Esophagus (tissue), 2 donors: ENCODE measurements around the gene SH3TC1. TPM values are rescaled to one million over a fixed set of nuclear protein-coding genes. Genes with fewer than 3 reads are reported as not detected.

Experiments used
- H3K27ac ChIP-seq, 2 donors: one replicate each; pipeline ENCODE4 v1.5.1; 2013; ENCODE audit warnings: low read depth in 2 of 2, mild to moderate bottlenecking in 2 of 2, inconsistent platforms in 1 of 2, low read length in 1 of 2, moderate library complexity in 1 of 2
- H3K27me3 ChIP-seq, 2 donors: one replicate each; pipeline ENCODE4 v1.6.1; 2013; ENCODE audit warnings: low read length in 2 of 2, control low read depth in 1 of 2, mild to moderate bottlenecking in 1 of 2; ENCODE audit not compliant: insufficient read depth in 2 of 2, control insufficient read depth in 1 of 2
- H3K36me3 ChIP-seq, 2 donors: one replicate each; pipeline ENCODE4 v1.6.1; 2013; ENCODE audit warnings: low read length in 1 of 2; ENCODE audit not compliant: control insufficient read depth in 2 of 2, insufficient read depth in 2 of 2
- H3K4me1 ChIP-seq, 2 donors: one replicate each; pipeline ENCODE4 v1.6.1; 2013; ENCODE audit warnings: low read length in 1 of 2; ENCODE audit not compliant: control insufficient read depth in 2 of 2, insufficient read depth in 2 of 2
- H3K4me3 ChIP-seq, 2 donors: one replicate each; pipeline ENCODE4 v1.5.1; 2013; ENCODE audit warnings: low read length in 2 of 2, mild to moderate bottlenecking in 2 of 2, low read depth in 1 of 2, moderate library complexity in 1 of 2
- H3K9me3 ChIP-seq, 2 donors: one replicate each; pipeline ENCODE4 v1.6.1; 2013; ENCODE audit warnings: mild to moderate bottlenecking in 2 of 2, low read depth in 1 of 2, low read length in 1 of 2, moderate library complexity in 1 of 2; ENCODE audit not compliant: control insufficient read depth in 2 of 2, insufficient read depth in 1 of 2
- WGBS, 2 donors: extraction: QIAGEN DNeasy Blood & Tissue Kit; methylation state at CpG; one replicate each; pipeline ENCODE4 v1.1.7; 2013; 5-methylcytosine and 5-hydroxymethylcytosine counted together
- polyA plus RNA-seq, 2 donors: library from polyadenylated mRNA; stranded (reverse); fragments of 200-250 nt; gene quantifications; one replicate each; pipeline ENCODE4 v1.2.3, GENCODE V29; 2013
- donor health status: healthy with polysubstance abuse.
- donor health status: Bipolar disorder and iron deficiency.

Gene SH3TC1
- polyA plus RNA-seq, 2 donors: 18.0 to 19.2 TPM

DNA sequence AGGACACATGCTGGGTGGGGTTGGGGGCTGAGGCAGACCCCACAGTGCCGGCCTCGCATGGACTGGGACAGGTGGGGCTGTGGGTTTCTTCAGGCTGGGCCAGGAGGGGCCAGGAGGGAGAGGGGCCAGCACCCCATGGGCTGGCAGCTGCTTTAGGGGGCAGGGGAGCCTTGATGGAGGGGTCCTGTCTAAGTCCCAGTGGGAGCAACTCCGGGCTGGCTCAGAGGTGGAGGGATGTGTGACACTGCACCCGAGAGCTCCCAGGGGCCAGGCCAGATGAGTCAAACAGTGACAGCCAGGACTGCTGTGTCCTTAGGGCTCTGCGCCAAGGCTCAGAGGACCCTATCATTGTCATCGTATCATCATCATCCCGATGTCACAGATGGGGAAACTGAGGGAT, 36.1 kb upstream of the SH3TC1 start:
- H3K27ac ChIP-seq: no peak overlapping the region
- peaks cover 0 to 6% of the 10 kb centered on the region in 2 donors for H3K9me3 ChIP-seq
- H3K4me3 ChIP-seq: no peak overlapping the region
- no peaks in the 10 kb centered on the region for H3K36me3 ChIP-seq
- WGBS, 2 donors: 69 to 74% methylated on average over 7 of the region's 7 CpGs
- H3K27me3 ChIP-seq: no peaks in the 10 kb centered on the region
- H3K4me1 ChIP-seq: peaks cover 3 to 16% of the 10 kb centered on the region in 2 donors

DNA sequence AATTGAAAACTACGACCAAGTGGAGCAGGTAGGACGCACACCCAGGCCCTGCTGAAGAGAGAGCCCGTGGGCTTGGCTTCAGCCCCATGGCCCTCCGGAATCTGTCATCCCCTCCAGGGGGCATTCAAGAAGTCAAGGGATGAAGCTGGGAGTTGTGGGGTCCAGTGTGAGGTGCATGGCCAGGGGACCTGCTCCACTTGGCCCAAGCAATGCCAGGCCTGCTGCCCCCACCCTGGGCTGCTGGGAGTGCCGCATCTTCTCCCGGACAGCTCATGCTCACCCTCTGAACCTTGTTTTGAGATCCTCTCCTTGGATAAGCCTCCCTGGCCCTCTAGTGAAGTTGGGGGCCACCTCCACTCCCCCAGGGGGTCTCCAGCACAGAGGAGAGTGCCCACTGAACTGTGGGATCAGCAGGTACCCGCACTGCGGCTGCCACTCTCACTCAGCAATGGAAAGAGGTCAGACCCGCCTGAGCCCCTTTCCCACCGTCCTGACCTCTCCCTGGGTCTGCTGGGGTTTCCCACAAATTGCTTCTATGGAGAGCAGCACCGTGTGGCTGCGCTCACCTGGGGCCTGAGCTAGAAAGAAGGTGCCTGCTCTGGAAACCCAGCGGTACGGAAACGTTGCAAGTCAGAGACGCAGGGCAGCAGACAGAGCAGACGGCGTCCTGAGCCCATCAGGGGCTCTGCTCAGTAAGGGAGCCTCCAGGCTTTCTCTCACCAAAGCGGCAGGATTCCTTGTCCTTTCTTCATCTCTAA, 35.5 kb upstream of the SH3TC1 start:
- Histone ChIP-seq H3K36me3 (no peaks in the 10 kb centered on the region), H3K4me3 (no peak overlapping the region), H3K27ac (no peak overlapping the region), H3K9me3 (peaks cover 0 to 10% of the 10 kb centered on the region in 2 donors), H3K4me1 (peaks cover 3 to 19% of the 10 kb centered on the region in 2 donors), H3K27me3 (no peaks in the 10 kb centered on the region)
- WGBS, 2 donors: 78 to 84% methylated on average over 19 of the region's 19 CpGs

DNA sequence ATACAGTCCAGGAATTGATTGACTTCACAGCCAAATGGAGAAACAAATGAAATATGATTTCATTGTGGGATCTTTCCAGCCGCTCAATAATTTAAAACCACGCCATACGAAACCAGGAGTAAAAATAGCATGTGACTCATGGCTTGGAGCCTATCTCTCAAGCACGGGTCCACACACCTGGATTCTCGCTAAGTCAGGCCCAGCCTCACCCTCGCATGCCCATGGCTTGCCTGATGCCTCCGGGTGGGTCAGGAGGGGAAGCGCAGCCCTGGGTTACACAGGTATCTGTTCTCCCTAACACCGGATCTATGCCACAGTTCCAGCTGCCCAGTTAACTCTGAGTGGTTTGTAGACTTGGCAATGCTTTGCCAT, 34.9 kb upstream of the SH3TC1 start:
- Histone ChIP-seq H3K4me3 (no peak overlapping the region), H3K36me3 (no peaks in the 10 kb centered on the region), H3K27me3 (no peaks in the 10 kb centered on the region), H3K27ac (no peak overlapping the region), H3K9me3 (peaks cover 0 to 10% of the 10 kb centered on the region in 2 donors), H3K4me1 (peaks cover 3 to 18% of the 10 kb centered on the region in 2 donors)
- WGBS, 2 donors: 46 to 65% methylated on average over 9 of the region's 9 CpGs

DNA sequence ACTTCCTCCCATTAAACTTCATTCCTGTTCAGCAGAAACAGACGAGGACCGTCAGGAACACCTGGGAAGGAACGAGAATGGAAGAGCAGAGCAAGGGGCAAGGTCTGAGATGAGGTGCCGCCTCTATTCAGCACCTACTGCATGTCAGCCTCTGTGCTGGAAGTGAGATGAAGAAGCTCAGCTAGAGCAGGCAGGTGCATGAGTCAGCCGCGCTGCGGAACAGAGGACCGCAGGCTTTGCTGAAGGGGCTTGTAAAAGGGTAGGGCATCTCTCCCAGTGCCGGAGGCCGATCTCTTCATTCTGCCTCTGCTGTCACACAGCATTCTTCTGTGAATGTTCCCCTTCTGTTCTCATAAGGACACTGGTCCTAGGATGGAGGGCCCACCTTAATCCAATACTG, 34.4 kb upstream of the SH3TC1 start:
- Histone ChIP-seq H3K27me3 (no peaks in the 10 kb centered on the region), H3K4me3 (no peak overlapping the region), H3K4me1 (peaks cover 3 to 13% of the 10 kb centered on the region in 2 donors), H3K36me3 (no peaks in the 10 kb centered on the region), H3K27ac (no peak overlapping the region), H3K9me3 (peaks cover 0 to 10% of the 10 kb centered on the region in 2 donors)
- WGBS, 2 donors: 85 to 91% methylated on average over 10 of the region's 10 CpGs

DNA sequence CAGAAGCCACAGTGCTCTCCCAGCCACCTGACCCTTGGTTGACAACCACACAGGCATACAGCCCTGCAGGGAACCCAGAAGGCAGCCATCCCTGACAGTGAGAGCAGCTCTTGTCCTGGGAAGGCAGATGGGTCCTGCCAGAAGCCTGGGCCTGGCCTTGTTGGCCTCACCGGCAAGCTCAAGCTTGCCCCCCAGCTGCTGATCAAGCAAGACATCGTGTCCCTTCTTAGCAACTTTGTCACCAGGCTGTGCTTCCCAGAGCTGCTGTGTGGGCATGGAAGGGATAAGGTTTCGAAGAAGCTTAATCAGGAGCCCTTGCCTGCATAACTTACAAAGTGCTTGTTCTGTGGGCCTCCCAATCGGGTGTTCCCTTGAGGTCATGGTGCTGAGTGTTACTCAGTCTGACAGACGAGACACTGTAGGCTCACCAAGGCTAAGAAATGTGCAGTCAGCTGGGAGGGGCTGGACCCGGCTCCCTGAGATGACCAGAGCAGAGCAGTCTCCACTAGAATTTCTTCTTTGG, 33.7 kb upstream of the SH3TC1 start:
- H3K36me3 ChIP-seq: no peaks in the 10 kb centered on the region
- peaks cover 0 to 10% of the 10 kb centered on the region in 2 donors for H3K9me3 ChIP-seq
- no peaks in the 10 kb centered on the region for H3K27me3 ChIP-seq
- peak overlapping the region in 1 of 2 donors; percentile 53 for H3K27ac ChIP-seq
- peaks cover 3 to 11% of the 10 kb centered on the region in 2 donors for H3K4me1 ChIP-seq
- WGBS, 2 donors: 59 to 69% methylated on average over 6 of the region's 6 CpGs
- H3K4me3 ChIP-seq: no peak overlapping the region

DNA sequence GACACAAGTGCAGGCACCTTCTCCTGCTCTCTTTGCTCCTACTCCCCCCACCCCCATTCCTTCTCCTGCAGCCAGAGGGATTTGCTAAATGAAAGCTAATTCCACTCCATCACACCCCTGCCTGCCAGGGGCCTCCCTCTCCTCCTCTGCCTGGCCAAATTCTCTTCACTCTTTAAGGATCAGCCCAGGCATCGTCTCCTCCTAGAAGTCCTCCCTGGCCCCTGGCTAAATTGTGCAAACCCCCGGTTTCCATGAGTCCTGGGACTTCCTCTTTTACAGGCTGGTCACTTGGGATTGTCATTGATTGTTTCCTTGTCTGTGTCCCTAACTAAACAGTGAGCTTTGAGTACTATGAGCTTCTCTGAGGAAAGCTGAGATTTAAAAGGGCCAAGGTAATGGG, 31.8 kb upstream of the SH3TC1 start:
- Histone ChIP-seq H3K27ac (peak overlapping the region; percentile 33 to 69), H3K27me3 (no peaks in the 10 kb centered on the region), H3K4me3 (no peak overlapping the region), H3K4me1 (peaks cover 3 to 12% of the 10 kb centered on the region in 2 donors), H3K36me3 (no peaks in the 10 kb centered on the region), H3K9me3 (peaks cover 0 to 10% of the 10 kb centered on the region in 2 donors)
- 35 to 54% methylated on average over 2 of the region's 2 CpGs for WGBS, 2 donors

DNA sequence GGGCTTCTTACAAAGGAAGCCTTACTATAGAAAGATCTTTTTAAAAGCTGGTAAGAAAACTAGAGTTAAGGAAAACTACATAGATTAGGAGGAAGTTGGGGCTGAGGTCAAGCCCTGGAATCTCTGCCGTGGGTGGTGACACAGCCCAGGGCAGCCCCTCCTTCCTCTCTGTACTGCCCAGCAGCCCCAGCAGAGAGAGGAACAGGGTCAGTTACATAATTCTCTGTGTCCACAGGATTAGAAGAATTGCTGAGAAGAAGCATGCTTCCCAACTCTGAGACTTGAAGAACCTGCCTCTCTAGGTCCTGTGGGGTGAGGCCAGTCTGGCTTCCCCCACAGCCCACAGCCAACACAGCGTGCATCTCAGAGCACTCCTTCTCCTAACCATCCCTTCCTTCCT, 31.3 kb upstream of the SH3TC1 start:
- H3K27me3 ChIP-seq: no peaks in the 10 kb centered on the region
- 30 to 50% methylated on average over 2 of the region's 2 CpGs for WGBS, 2 donors
- no peak overlapping the region for H3K4me3 ChIP-seq
- H3K27ac ChIP-seq: peak overlapping the region; percentile 17 to 62
- H3K9me3 ChIP-seq: peaks cover 0 to 10% of the 10 kb centered on the region in 2 donors
- peaks cover 3 to 12% of the 10 kb centered on the region in 2 donors for H3K4me1 ChIP-seq
- H3K36me3 ChIP-seq: no peaks in the 10 kb centered on the region

DNA sequence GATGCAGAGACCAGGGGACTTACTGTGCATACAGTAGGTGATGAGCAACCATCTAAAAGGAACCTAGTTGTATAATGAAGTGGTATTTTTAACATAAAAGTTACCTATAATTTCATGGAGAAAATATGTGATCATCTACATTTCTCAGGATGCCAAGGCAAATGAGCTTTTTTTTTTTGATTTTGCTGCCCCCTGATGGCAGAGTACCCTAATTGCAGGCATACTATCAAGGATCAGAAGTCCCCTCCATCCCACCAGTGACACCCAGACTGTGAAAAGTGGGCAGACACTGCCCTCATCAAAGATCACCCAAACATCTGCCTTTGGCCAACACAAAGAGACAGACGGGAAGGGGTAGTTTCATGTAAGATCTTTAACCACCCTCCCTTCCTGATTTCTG, 30.9 kb upstream of the SH3TC1 start:
- Histone ChIP-seq H3K27ac (peak overlapping the region; percentile 17 to 71), H3K36me3 (no peaks in the 10 kb centered on the region), H3K4me3 (no peak overlapping the region), H3K4me1 (peaks cover 3 to 12% of the 10 kb centered on the region in 2 donors), H3K27me3 (no peaks in the 10 kb centered on the region), H3K9me3 (peaks cover 0 to 10% of the 10 kb centered on the region in 2 donors)
- WGBS, 2 donors: 100% methylated on average over 1 of the region's 1 CpG

DNA sequence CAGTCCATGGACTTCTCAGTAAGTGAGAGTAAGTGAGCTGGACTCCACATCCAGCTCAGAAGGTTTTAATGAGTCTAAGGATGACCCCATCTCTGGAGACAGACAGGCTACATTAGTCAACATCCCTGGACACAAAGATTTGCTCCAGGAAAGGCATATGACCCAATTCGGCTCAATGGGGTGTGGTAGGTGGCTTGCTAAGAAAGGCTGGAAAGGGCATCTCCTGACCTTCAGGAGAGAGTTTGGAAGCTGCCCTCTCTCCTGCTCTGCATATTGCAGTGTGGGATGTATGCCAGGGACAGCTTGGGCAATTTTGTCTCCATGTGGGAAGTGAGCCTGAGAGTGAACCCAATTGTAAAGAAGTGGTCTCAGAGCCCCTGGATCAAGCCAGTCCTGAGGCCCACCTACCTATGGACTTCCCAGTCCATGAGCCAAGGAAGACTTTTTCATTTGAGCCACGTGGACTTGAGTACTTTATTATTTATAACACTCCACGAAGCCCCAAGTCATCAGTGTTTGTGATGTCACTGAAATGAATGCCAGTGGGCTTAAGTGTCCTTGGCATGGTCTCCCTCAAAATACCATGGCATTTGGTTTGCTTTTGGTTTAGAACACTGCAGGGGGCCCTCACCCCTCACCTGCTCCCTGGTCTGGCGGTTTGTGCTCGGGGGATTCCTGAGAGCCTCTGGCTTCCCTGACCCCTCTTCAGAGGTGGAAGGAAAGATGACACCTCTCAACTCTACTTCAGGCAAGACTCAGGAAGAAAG, 30.1 kb upstream of the SH3TC1 start:
- no peaks in the 10 kb centered on the region for H3K36me3 ChIP-seq
- H3K4me1 ChIP-seq: peaks cover 0 to 12% of the 10 kb centered on the region in 2 donors
- H3K4me3 ChIP-seq: no peak overlapping the region
- peak overlapping the region in 1 of 2 donors; percentile 78 for H3K27ac ChIP-seq
- WGBS, 2 donors: 78 to 84% methylated on average over 5 of the region's 5 CpGs
- no peaks in the 10 kb centered on the region for H3K27me3 ChIP-seq
- peaks cover 0 to 10% of the 10 kb centered on the region in 2 donors for H3K9me3 ChIP-seq
